ENCODE measurements around the gene HYOU1.
"Not testable (repeated sequence)": the region's sequence is repeated elsewhere in the genome, so short reads cannot be mapped to it uniquely, and the experiment has no call there.

Gene HYOU1

DNA sequence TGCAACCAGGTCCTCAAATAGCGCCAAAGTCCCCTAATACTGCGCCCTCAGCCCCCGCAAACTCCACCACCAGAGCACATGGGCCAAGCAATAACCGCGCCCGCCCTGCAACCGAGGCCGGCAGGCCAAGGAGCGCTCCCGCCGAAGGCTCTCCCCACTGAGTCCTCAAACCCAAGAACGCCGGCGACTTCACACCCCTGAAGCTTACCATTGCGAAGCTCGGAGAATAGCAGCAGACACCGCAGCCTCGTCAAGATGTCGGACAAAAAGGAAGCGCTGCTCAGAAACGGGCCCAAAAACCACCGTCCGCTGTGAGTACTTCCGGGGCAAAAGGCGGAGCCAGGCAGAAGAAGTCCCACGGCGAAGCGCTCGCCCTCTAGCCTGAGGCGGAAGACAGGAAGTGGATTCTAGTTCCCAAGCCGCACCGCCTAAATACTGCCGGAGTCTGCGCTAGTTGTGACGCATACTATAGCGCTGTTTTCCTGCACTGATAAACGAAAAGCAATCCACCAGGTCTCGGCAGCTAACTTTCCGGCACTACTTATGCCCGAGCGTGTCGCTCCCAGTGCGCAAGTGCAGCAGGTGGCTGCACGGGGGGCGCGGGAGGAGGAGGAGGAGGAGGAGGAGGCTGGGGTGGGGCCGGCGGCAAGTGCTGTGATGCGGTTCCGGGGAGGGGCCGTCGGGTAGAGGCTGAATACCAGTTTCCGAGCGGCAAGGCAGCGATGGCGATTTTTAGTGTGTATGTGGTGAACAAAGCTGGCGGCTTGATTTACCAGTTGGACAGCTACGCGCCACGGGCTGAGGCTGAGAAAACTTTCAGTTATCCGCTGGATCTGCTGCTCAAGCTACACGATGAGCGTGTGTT is 38.7 kb downstream of the HYOU1 start, which contains the start of the genes RPS25 and TRAPPC4:
TSS of gene RPS25 (minus strand) at position 270 of the 865 bp plus-strand sequence. CDS start at position 211, 59 bp downstream.
TSS of gene TRAPPC4 (plus strand) at position 693 of the 865 bp plus-strand sequence. CDS start at position 723, 30 bp downstream.
- peak; percentile 93 for DNase-seq (ENCODE audit: low spot score)

GRCh38 chr11:119017377-119017776 is 39.6 kb downstream of the HYOU1 start:
- not testable (repeated sequence) for DNase-seq (ENCODE audit: low spot score)

DNA sequence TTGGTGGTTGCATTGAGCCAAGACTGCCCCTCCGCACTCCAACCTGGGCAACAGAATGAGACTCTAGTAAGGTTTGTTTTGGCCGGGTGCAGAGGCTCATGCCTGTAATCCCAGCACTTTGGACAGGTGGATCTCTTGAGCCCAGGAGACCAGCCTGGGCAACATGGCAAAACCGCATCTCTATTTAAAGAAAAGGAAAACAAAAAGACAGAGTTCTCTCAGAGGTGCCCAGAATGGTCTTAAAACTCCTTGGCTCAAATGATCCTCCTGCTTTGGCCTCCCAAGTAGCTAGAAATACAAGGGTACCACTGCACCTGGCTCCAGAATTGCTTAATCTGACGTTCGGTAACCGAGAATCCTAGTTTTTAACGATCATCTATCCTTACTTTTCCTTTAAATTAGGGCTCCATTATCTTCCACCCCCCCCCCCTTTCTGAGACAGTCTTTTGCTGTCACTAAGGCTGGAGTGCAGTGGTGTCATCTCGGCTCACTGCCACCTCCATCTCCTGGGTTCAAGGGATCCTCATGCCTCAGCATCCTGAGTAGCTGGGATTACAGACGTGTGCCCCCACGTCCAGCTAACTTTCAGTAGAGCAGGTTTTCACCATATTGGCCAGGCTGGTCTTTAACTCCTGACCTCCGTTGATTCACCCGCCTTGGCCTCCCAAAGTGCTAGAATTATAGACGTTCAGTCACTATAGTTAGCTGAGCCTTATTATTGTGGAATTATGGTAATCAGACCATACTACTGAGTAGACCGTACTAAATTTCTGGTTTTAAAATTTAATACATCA is 40.6 kb downstream of the HYOU1 start:
- DNase-seq (ENCODE audit: low spot score): no peak

DNA sequence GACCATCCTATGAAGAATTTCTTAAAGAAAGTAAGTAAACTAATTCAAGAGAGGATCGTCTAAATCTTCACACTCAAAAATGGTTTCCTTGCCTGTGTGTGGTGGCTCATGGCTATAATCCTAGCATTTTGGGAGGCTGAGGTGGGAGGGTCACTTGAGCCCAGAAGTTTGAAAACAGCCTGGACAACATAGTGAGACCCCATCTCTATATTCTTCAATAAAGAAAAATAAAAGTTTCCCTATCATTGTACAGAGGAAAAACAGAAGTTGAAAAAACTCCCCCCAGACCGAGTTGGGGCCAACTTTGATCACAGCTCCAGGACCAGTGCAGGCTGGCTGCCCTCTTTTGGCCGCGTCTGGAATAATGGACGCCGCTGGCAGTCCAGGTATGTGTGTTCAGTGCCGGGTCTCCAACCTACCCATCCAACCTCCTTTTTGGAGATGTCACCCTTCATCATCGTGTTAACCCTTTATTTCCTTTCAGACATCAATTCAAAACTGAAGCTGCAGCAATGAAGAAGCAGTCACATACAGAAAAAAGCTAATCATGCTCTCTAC is 41.9 kb downstream of the HYOU1 start:
- no peak for DNase-seq (ENCODE audit: low spot score)

- no peak for DNase-seq (ENCODE audit: low spot score)
Observed at GRCh38 chr11:119014209-119014924, 42.6 kb downstream of the HYOU1 start.

DNA sequence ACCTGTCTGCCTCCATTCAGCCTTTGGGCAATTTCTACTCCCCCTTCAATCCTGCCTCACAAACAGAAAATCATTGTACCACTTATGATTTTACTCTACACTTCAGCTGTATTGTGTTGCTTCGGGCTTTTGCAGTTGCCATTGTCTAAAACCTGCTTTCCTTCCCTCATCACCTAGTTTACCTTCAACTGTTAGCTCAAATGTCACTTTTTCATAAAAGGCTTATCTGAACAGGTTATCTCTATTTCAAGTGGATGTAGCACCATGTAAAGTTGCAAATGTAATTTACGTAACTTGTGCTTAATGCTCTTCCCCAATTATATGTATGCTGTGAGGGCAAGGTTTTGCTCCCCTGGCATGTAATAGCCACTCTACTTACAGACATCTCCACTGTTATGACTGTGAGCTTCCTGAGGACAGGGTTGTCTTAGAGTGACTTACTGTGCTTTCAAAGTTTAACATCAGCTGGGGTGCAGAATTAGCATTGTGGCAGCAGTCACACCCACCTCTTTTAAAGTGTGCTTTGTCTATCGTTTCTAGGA is 44.3 kb downstream of the HYOU1 start:
- peak; percentile 0 for DNase-seq (ENCODE audit: low spot score)

DNA sequence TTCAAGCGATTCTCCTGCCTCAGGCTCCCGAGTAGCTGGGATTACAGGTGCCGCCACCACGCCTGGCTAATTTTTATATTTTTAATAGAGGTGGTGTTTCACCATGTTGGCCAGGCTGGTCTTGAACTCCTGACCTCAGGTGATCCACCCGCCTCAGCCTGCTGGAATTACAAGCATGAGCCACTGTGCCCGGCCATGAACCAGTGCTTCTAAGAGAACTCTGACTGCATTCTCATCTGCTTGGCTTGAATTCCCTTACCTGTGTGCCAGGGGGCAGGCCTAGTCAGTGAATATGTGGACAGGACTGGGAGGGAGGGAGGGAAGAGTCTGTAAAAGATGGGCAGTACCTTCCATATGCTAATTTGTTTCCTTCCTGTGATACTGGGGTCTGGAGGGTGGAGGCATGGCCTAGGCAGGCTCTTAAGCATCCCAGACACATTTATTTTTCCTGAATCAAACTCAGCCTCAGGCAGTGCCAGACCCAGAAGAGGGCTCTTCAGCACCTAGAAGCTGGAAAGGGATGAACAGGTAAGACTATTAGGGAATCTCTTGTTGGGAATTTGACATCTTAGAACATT is 45.4 kb downstream of the HYOU1 start:
- DNase-seq (ENCODE audit: low spot score): peak; percentile 0

GRCh38 chr11:119006656-119007055 is 50.3 kb downstream of the HYOU1 start:
- no peak for DNase-seq (ENCODE audit: low spot score)

DNA sequence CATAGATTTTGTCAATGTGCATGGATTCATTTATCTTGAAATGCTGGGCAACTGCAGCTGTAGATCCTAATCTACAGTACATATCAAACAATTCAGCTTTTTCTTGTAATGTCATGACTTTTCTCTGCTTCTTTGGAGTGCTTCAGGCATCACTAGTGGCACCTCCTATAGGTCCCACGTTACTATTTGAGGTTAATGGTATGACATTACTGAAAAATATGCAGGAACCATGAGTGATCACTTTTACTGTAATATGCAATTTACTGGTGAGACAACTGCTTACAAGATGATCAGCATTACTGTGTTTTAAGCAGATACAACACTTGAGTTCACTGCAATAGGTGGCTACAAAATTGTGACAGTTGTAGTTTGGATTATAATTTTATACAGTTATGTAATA is 56.1 kb downstream of the HYOU1 start:
- no peak for DNase-seq (ENCODE audit: low spot score)

- DNase-seq (ENCODE audit: low spot score): peak; percentile 71
Observed at GRCh38 chr11:118998822-118999221, 58.2 kb downstream of the HYOU1 start.

- DNase-seq (ENCODE audit: low spot score): no peak
Observed at GRCh38 chr11:118998388-118998717, 58.7 kb downstream of the HYOU1 start.

DNA sequence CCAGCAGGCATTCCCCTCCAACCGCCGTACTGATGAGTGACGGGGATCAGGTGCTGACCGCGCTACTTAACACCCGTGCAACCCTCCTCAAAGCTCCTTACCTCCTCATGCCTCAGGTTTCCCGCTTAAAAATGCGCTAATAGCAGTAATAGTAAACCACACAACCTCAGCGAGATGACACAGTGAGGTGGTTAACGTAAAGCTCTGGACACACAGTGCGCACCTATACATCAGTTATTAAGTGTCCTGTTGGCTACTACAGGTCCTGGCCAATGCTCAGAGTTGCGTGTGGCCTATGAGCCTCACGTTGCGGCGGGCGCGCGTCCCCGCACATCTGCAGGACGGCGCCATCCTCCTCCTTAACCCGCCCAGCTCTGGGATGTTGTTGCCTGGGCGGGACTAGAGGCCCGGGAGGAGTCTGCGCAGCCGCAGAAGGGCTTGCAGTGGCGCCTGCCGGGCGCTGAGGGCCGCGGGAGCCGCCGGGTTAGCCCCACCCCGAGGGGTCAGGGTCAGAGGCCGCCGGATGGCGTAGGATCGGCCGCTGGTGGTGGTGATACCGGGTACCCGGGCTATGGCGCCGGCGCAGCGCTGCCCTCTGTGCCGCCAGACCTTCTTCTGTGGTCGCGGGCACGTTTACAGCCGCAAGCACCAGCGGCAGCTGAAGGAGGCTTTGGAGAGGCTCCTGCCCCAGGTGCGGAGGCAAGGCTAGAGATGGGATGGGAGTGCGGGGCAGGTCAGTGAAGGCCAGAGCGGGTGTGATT is 59.2 kb downstream of the HYOU1 start, which contains the start of gene CENATAC:
TSS of gene CENATAC (plus strand) at position 512 of the 761 bp plus-strand sequence. CDS start at position 572, 60 bp downstream.
- peak; percentile 99 for DNase-seq (ENCODE audit: low spot score)

GRCh38 chr11:118996926-118997626 is 59.9 kb downstream of the HYOU1 start:
- peak; percentile 64 for DNase-seq (ENCODE audit: low spot score)

Data from AG08396 (cell line).